ENCODE measurements around the gene TARP.

TARP gene

DNA sequence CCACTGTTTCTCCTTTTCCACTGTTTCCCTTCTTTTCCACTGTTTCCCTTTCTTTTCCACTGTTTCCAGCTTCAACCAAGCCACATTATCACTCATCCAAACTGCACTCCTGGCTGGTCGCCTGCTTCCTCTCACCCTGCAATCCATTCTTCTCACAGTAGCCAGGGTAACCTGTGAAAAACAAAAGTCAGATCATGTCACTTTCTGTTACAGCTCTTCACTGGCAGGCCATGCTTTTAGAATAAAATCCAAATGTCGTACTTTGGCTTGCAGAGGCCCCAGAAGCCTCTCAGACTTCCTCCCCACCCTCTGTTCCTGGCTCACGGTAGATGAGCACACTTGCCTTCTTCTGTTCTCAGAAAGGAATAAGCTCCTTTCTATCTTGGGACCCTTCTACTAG is 61.5 kb downstream of the TARP start:
- no peak for DNase-seq

DNA sequence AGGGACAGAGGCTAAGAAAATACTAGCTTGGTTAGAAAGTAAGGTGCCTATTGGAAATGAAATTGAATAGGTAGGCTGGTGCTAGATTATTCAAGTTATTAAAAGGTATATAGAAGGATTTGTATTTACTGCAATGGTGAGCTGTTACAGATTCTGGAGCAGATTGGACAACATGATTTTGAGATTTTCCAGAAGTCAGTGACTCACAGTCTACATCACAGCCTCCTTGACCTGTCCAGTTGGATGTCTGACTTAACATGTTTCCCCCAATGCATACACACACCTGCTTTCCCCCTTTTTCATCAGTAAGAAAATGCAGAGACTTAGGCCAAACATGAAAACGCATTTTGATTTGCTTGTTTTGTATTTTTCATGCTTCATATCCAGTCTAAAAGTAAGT is 62.0 kb downstream of the TARP start:
- DNase-seq: no peak
